ENCODE data around the gene PRMT1. TPM values are rescaled to one million over a fixed set of nuclear protein-coding genes. Genes with fewer than 3 reads are reported as not detected.

The PRMT1 gene
- total RNA-seq, 1 experiment from 2014 or later: 536 TPM

GRCh38 chr19:49696115-49696514 is 19.0 kb downstream of the PRMT1 start:
- DNase-seq (ENCODE audit: low spot score): no peak
- Histone ChIP-seq H3K27ac (ENCODE audit: low read depth, low read length, poor library complexity, severe bottlenecking) (no peak overlapping the region), H3K27me3 (replicated peaks; ENCODE audit: insufficient read depth, low read depth, low read length, poor library complexity) (no peaks in the 10 kb centered on the region), H3K9me3 (ENCODE audit: low read depth, low read length, poor library complexity, severe bottlenecking) (no peaks in the 10 kb centered on the region), H3K36me3 (ENCODE audit: insufficient read depth, low read length, poor library complexity, severe bottlenecking) (no peaks in the 10 kb centered on the region), H3K4me3 (ENCODE audit: low read depth, low read length, poor library complexity, severe bottlenecking) (no peak overlapping the region), H3K4me1 (ENCODE audit: insufficient read depth, low read length, poor library complexity, severe bottlenecking) (peaks cover 7% of the 10 kb centered on the region)
- intact Hi-C loops (cut with micrococcal nuclease; ENCODE audit: unreplicated experiment): no loop called here
- BruUV-seq (replicated peaks): no TSS peak
- ChIA-PET CTCF (no interaction called here), POLR2A (ENCODE audit: low non-redundant PET) (no interaction called here)
- TF ChIP-seq CTCF (conservative IDR thresholded peaks at IDR 0.05; ENCODE audit: low read depth, low read length) (no peak), EZH2 (IDR thresholded peaks at IDR 0.05; ENCODE audit: borderline replicate concordance, low read depth, low read length, poor library complexity, severe bottlenecking) (no peak)

GRCh38 chr19:49696865-49697264 is 19.8 kb downstream of the PRMT1 start:
- ChIA-PET CTCF (no interaction called here), POLR2A (ENCODE audit: low non-redundant PET) (no interaction called here)
- no peak overlapping the region for H3K27ac ChIP-seq (ENCODE audit: low read depth, low read length, poor library complexity, severe bottlenecking)
- H3K36me3 ChIP-seq (ENCODE audit: insufficient read depth, low read length, poor library complexity, severe bottlenecking): no peaks in the 10 kb centered on the region
- H3K4me3 ChIP-seq (ENCODE audit: low read depth, low read length, poor library complexity, severe bottlenecking): no peak overlapping the region
- H3K4me1 ChIP-seq (ENCODE audit: insufficient read depth, low read length, poor library complexity, severe bottlenecking): no peaks in the 10 kb centered on the region
- no TSS peak for BruUV-seq (replicated peaks)
- intact Hi-C loops (cut with micrococcal nuclease; ENCODE audit: unreplicated experiment): no loop called here
- TF ChIP-seq CTCF (conservative IDR thresholded peaks at IDR 0.05; ENCODE audit: low read depth, low read length) (no peak), EZH2 (IDR thresholded peaks at IDR 0.05; ENCODE audit: borderline replicate concordance, low read depth, low read length, poor library complexity, severe bottlenecking) (no peak)
- H3K9me3 ChIP-seq (ENCODE audit: low read depth, low read length, poor library complexity, severe bottlenecking): no peaks in the 10 kb centered on the region
- DNase-seq (ENCODE audit: low spot score): no peak
- H3K27me3 ChIP-seq (replicated peaks; ENCODE audit: insufficient read depth, low read depth, low read length, poor library complexity): no peaks in the 10 kb centered on the region

GRCh38 chr19:49699364-49699763 is 22.3 kb downstream of the PRMT1 start:
- Histone ChIP-seq H3K9me3 (ENCODE audit: low read depth, low read length, poor library complexity, severe bottlenecking) (no peaks in the 10 kb centered on the region), H3K27me3 (replicated peaks; ENCODE audit: insufficient read depth, low read depth, low read length, poor library complexity) (no peaks in the 10 kb centered on the region), H3K36me3 (ENCODE audit: insufficient read depth, low read length, poor library complexity, severe bottlenecking) (no peaks in the 10 kb centered on the region), H3K27ac (ENCODE audit: low read depth, low read length, poor library complexity, severe bottlenecking) (no peak overlapping the region), H3K4me1 (ENCODE audit: insufficient read depth, low read length, poor library complexity, severe bottlenecking) (no peaks in the 10 kb centered on the region), H3K4me3 (ENCODE audit: low read depth, low read length, poor library complexity, severe bottlenecking) (no peak overlapping the region)
- POLR2A ChIA-PET (ENCODE audit: low non-redundant PET): no interaction called here
- CTCF ChIA-PET: no interaction called here
- no peak for DNase-seq (ENCODE audit: low spot score)
- BruUV-seq (replicated peaks): no TSS peak
- intact Hi-C loops (cut with micrococcal nuclease; ENCODE audit: unreplicated experiment): no loop called here
- no peak for TF ChIP-seq CTCF (conservative IDR thresholded peaks at IDR 0.05; ENCODE audit: low read depth, low read length)
- TF ChIP-seq EZH2 (IDR thresholded peaks at IDR 0.05; ENCODE audit: borderline replicate concordance, low read depth, low read length, poor library complexity, severe bottlenecking): no peak
